Hepatocyte (in vitro differentiated cells): Measurements from ENCODE around the gene VWA1.

Experiments used
- CTCF ChIP-seq: fragments of 200-600 bp; sonication (generic); IDR thresholded peaks from 2 replicates; pipeline ENCODE4 v1.5.1; 2016; ENCODE audit warnings: antibody characterized with exemption, mild to moderate bottlenecking; ENCODE audit not compliant: poor library complexity
- EZH2 ChIP-seq: fragments of 200-600 bp; sonication (generic); IDR thresholded peaks from 2 replicates; pipeline ENCODE4 v1.6.1; 2016; ENCODE audit warnings: antibody characterized with exemption, mild to moderate bottlenecking, borderline replicate concordance

- TF ChIP-seq CTCF (no peak), EZH2 (no peak)
Observed at GRCh38 chr1:1455366-1455884, 19.9 kb downstream of the VWA1 start.
